T-helper 1 cell treated with Interleukin-12 subunit alpha and Interleukin-12 subunit beta and Interleukin-4 antibody, amounts not matched to agents 30 μg/mL and 1 μg/mL, for 36 hours (primary cell): ENCODE measurements around the gene MICAL2.
"Not testable (repeated sequence)": the region's sequence is repeated elsewhere in the genome, so short reads cannot be mapped to it uniquely, and the experiment has no call there.

Experiments used
- H3K27ac Mint-ChIP-seq: one replicate; pipeline ENCODE4 v1.8.0; 2021; ENCODE audit warnings: mild to moderate bottlenecking, mixed read lengths
- H3K27me3 Mint-ChIP-seq: one replicate; pipeline ENCODE4 v1.8.0; 2021; ENCODE audit warnings: low read depth, mixed read lengths
- H3K36me3 Mint-ChIP-seq: one replicate; pipeline ENCODE4 v1.8.0; 2021; ENCODE audit warnings: low read depth, mixed read lengths
- H3K4me1 Mint-ChIP-seq: one replicate; pipeline ENCODE4 v1.8.0; 2021; ENCODE audit warnings: low read depth, mixed read lengths
- H3K4me3 Mint-ChIP-seq: one replicate; pipeline ENCODE4 v1.8.0; 2021; ENCODE audit warnings: mild to moderate bottlenecking, moderate library complexity, mixed read lengths
- H3K9me3 Mint-ChIP-seq: one replicate; pipeline ENCODE4 v1.8.0; 2021; ENCODE audit warnings: mixed read lengths

Gene MICAL2

DNA sequence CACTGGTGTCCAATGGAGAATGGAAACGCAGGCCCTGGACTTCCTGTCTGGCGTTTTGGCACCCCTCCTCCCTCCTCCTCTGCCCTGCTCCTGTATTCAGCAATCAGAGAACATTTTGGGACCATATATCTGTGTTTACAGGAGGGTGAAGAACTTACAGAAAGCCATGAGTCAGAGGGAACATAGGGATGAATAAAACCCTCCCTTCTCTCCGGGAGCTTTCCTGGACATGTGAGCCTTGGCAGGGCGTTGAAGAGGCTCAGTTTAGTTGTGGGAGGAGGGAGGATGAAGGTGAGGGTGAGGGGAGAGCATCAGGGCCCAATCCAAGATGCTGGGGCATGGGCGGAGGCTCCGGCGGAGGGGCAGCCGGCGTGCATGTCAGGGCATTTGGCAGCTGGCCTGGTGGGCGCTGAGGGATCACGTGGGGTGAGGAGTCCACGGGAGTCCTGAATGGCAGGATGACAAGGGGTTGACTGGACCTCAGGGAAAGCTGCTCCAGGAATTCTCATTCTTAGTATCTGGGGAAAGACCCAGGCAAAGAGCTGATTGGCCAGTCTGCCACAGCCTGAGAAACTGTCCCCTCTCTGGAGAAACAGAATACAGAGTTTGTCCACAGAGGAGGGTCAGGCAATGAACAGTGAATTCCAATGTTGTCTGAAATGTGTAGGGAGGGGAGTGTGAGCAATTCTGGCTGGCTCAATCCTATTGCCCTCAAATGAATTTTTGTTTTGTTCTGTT is 28.9 kb downstream of the MICAL2 start:
- H3K9me3 Mint-ChIP-seq = no peaks in the 10 kb centered on the region
- H3K4me3 Mint-ChIP-seq = no peak overlapping the region
- H3K27ac Mint-ChIP-seq = no peak overlapping the region
- peaks cover 36% of the 10 kb centered on the region for H3K36me3 Mint-ChIP-seq
- no peaks in the 10 kb centered on the region for H3K27me3 Mint-ChIP-seq
- peaks cover 56% of the 10 kb centered on the region for H3K4me1 Mint-ChIP-seq

- Mint-ChIP-seq H3K9me3 (no peaks in the 10 kb centered on the region), H3K36me3 (peaks cover 34% of the 10 kb centered on the region), H3K4me1 (peaks cover 57% of the 10 kb centered on the region), H3K27me3 (no peaks in the 10 kb centered on the region), H3K27ac (no peak overlapping the region), H3K4me3 (no peak overlapping the region)
Observed at GRCh38 chr11:12140186-12140793, 29.9 kb downstream of the MICAL2 start.

DNA sequence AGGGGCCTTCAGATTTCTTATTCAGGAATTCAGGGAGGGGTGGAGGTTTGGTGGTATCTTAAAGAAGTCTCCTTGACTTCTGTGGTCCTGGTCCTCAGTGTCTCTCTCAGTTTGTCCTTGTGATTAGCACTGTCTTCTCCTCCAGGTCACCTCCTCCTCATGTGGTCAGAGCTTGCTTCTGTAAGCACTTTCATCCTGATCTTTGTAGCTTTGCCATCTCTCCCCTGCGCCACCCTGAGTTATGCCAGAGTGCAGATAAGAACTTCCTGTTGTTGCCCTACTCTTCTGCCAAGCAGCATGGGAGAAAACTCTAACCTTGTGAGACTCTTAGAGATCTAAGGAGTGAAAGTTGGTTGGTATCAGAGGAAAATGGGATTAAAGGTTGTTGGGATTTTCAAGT is 30.9 kb downstream of the MICAL2 start:
- Mint-ChIP-seq H3K36me3 (peaks cover 37% of the 10 kb centered on the region), H3K27me3 (no peaks in the 10 kb centered on the region), H3K4me3 (no peak overlapping the region), H3K27ac (peak overlapping the region; percentile 36), H3K9me3 (no peaks in the 10 kb centered on the region), H3K4me1 (peaks cover 63% of the 10 kb centered on the region)

DNA sequence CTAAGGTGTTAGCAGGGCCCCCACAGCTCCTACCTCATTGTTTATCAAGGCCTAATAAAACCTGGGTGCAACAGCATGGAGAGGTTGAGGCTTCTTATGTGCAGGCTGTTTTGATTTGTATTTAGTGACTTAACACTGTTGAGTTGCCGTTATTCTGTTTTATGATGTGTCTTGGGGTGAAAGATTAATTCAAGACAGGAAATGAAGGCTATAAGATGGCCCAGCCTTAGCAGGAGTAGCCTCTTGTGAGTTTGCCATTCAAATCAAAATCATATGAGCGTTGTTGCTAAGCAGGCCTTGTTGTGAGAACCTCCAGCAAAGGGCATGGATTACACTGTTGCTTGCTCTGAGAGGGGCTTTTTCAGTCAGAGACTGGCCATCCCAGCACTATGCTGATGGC is 31.8 kb downstream of the MICAL2 start:
- Mint-ChIP-seq H3K27ac (peak overlapping the region; percentile 80), H3K4me3 (no peak overlapping the region), H3K4me1 (peaks cover 67% of the 10 kb centered on the region), H3K36me3 (peaks cover 42% of the 10 kb centered on the region), H3K9me3 (no peaks in the 10 kb centered on the region), H3K27me3 (no peaks in the 10 kb centered on the region)

- Mint-ChIP-seq H3K4me1 (peaks cover 67% of the 10 kb centered on the region), H3K36me3 (peaks cover 42% of the 10 kb centered on the region), H3K4me3 (peak overlapping the region; percentile 12), H3K27me3 (no peaks in the 10 kb centered on the region), H3K9me3 (no peaks in the 10 kb centered on the region), H3K27ac (peak overlapping the region; percentile 80)
Observed at GRCh38 chr11:12142909-12143308, 32.5 kb downstream of the MICAL2 start.

DNA sequence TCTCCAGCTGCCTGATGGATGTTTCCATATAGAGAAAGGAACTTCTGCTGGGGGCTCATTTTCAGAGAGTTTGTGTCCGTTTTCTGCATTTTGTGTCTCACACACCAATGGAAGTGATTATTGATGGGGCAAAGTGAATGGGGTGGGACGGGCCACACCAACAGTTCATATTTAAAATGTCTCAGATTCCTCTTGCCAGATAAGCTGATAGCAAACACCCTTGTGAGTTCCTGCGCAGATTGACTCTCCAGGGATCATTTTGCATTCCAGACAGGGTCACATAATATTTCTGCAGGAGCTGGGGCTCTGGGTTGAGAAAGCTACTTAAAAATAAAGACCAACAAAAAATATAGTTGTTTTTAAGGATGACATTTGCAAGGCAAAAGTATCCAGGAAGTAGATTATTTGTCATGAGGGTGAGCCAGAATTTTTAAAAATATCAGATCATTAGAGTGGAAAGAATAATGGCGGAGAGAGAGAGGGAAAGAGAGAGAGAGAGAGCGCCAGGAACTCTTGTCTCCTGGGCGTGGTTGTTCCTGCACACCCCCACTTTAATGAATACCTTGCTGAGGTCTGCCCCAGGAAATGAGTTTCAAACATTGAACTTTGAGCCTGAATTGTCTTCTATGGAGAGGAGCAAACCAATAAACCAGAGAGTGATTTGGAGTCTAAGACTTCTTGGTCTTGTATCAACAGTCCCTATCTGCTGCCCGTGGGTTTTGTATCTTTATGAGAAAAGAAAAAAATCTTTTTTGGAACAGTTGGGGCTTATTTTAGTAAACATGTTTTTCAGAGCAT is 33.3 kb downstream of the MICAL2 start:
- no peaks in the 10 kb centered on the region for H3K9me3 Mint-ChIP-seq
- H3K4me3 Mint-ChIP-seq = peak overlapping the region; percentile 38
- peak overlapping the region; percentile 81 for H3K27ac Mint-ChIP-seq
- H3K27me3 Mint-ChIP-seq = no peaks in the 10 kb centered on the region
- peaks cover 71% of the 10 kb centered on the region for H3K4me1 Mint-ChIP-seq
- H3K36me3 Mint-ChIP-seq = peaks cover 43% of the 10 kb centered on the region

- Mint-ChIP-seq H3K4me3 (peak overlapping the region; percentile 38), H3K36me3 (peaks cover 40% of the 10 kb centered on the region), H3K27ac (peak overlapping the region; percentile 81), H3K27me3 (no peaks in the 10 kb centered on the region), H3K9me3 (no peaks in the 10 kb centered on the region), H3K4me1 (peaks cover 79% of the 10 kb centered on the region)
Observed at GRCh38 chr11:12144330-12145174, 34.2 kb downstream of the MICAL2 start.

- Mint-ChIP-seq H3K4me1 (peaks cover 83% of the 10 kb centered on the region), H3K36me3 (peaks cover 23% of the 10 kb centered on the region)
- not testable (repeated sequence) for H3K9me3 Mint-ChIP-seq, H3K4me3 Mint-ChIP-seq, H3K27me3 Mint-ChIP-seq, H3K27ac Mint-ChIP-seq
Observed at GRCh38 chr11:12146678-12147077, 36.3 kb downstream of the MICAL2 start.

DNA sequence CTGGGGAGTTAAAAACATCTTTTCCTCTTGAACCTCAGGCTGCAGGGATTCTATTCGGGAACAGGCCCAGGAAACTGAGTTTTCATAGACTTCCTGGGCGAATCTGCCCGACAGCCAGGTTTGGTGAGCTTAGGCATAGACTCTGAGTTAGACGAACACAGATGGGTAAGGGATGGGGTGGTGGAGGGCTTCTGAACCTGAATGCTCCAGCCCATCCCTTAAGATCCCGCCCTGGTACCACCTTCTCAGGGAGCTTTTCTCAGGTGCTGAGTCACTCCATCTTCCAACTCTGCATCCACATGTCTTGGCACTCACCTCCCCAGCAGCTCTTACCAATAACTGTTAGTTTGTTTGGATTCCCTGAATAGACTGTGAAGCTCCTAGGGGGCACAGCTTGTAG is 37.4 kb downstream of the MICAL2 start:
- peaks cover 80% of the 10 kb centered on the region for H3K4me1 Mint-ChIP-seq
- H3K27ac Mint-ChIP-seq = peak overlapping the region; percentile 87

GRCh38 chr11:12148466-12148865 is 38.1 kb downstream of the MICAL2 start:
- Mint-ChIP-seq H3K27me3 (no peaks in the 10 kb centered on the region), H3K4me3 (peak overlapping the region; percentile 45), H3K27ac (peak overlapping the region; percentile 87), H3K36me3 (peaks cover 20% of the 10 kb centered on the region), H3K9me3 (no peaks in the 10 kb centered on the region), H3K4me1 (peaks cover 77% of the 10 kb centered on the region)

More for the DNA sequence above, 37.4 kb downstream of the MICAL2 start:
- H3K4me3 Mint-ChIP-seq = no peak overlapping the region
- peaks cover 22% of the 10 kb centered on the region for H3K36me3 Mint-ChIP-seq
- H3K27me3 Mint-ChIP-seq = no peaks in the 10 kb centered on the region
- H3K9me3 Mint-ChIP-seq = no peaks in the 10 kb centered on the region

- Mint-ChIP-seq H3K4me1 (peaks cover 77% of the 10 kb centered on the region), H3K9me3 (no peaks in the 10 kb centered on the region), H3K27ac (peak overlapping the region; percentile 87), H3K27me3 (no peaks in the 10 kb centered on the region), H3K4me3 (peak overlapping the region; percentile 64), H3K36me3 (peaks cover 22% of the 10 kb centered on the region)
Observed at GRCh38 chr11:12148882-12149281, 38.5 kb downstream of the MICAL2 start.

- Mint-ChIP-seq H3K27ac (peak overlapping the region; percentile 87), H3K4me1 (peaks cover 75% of the 10 kb centered on the region), H3K36me3 (peaks cover 25% of the 10 kb centered on the region), H3K9me3 (no peaks in the 10 kb centered on the region), H3K27me3 (no peaks in the 10 kb centered on the region), H3K4me3 (peak overlapping the region; percentile 64)
Observed at GRCh38 chr11:12149672-12150225, 39.4 kb downstream of the MICAL2 start.

DNA sequence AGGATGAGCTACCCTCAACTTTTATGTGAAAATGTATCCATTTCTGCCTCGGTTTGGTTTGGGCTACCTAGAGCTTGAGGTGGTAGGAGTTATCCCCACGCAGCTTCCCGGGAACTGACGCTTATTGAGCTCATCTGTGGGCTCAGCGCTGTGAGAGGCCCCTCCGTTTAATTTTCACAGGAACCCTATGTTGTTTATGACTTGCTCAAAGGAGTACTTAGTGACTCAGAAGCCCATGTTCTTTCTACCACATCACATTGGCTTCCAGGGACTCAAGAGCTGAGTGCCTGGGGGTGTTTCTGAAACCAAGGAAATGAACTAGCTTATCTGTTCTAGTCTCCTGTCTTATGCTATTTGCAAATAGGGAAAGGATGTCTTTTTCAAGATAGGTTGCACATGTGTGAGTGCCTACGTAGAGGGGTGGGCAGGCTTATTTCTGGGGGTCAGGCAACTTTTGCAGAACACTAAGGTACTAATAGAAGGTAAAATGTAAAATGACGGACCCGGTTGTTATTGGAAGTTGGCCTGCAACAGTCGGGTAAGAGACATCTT is 40.5 kb downstream of the MICAL2 start:
- H3K4me1 Mint-ChIP-seq = peaks cover 74% of the 10 kb centered on the region
- H3K9me3 Mint-ChIP-seq = no peaks in the 10 kb centered on the region
- H3K4me3 Mint-ChIP-seq = peak overlapping the region; percentile 64

More for the DNA sequence above, 40.5 kb downstream of the MICAL2 start:
- Mint-ChIP-seq H3K27ac (peak overlapping the region; percentile 87), H3K27me3 (no peaks in the 10 kb centered on the region), H3K36me3 (peaks cover 34% of the 10 kb centered on the region)
